ENCODE measurements around the gene C12orf60. TPM values are rescaled to one million over a fixed set of nuclear protein-coding genes. Genes with fewer than 3 reads are reported as not detected.
"Not testable (repeated sequence)": the region's sequence is repeated elsewhere in the genome, so short reads cannot be mapped to it uniquely, and the experiment has no call there.

Gene C12orf60, protein sequence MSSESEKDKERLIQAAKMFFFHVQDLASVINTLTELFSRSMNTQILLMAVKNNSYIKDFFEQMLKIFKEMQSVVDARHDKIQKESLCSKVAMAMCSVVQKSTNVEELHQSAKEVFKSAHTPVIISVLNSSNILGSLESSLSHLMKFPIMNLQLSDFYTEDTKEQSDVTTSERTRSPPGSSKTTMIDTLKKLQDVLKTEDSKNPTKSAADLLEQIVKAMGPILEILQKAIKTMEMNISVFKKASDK
- total RNA-seq, result under 1 TPM in 2 of 4 donors, not detected in 2; 0.31 to 0.83 TPM

DNA sequence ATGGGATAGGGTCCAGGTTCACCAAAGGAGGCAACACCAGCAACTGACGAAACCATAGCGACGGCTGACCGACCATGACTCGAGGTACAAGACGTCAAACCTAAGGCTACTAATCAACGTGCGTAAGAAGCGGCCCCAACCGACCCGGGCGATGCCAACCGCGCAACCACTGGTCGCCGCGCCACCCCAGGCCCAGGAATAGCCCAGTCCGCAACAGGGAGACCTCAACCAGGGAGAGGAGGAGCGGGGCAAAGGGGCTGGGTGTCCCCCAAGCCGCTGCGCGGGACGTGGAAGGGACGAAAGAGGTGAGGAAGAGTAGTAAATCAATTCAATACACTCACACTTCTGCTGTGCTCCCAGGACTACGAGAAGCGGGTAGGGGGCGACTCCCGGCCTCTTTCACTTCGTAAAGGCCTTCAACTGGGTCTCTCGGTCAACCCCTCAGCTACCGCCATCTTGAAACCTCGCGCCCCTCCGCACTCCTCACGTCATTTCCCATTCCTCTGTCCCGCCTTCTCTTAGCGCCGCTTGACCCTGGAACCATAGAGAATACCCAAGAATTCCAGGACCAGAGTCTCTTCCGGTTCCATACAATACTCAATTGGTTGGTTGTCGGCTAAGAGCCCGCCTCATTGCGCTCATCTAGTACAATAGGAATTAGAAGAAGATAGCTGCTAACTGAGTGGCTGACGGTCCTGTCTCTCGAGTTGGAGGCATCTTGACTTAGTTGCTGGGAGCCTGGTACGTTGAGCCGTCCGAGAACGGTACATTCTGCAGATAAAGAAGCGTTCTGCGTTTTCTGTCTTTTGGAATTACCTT lies at the start of gene C12orf60, which contains the start of gene WBP11:
Gene C12orf60, plus strand, starts transcription at position 660 of the 819 bp plus-strand sequence. CDS start 19,266 bp downstream, outside the sequence.
Gene WBP11, minus strand, starts transcription at position 468 of the 819 bp plus-strand sequence. CDS start 2,095 bp downstream, outside the sequence.
- peak within 1 kb of the TSS; percentile 91 for H3K4me3 ChIP-seq

DNA sequence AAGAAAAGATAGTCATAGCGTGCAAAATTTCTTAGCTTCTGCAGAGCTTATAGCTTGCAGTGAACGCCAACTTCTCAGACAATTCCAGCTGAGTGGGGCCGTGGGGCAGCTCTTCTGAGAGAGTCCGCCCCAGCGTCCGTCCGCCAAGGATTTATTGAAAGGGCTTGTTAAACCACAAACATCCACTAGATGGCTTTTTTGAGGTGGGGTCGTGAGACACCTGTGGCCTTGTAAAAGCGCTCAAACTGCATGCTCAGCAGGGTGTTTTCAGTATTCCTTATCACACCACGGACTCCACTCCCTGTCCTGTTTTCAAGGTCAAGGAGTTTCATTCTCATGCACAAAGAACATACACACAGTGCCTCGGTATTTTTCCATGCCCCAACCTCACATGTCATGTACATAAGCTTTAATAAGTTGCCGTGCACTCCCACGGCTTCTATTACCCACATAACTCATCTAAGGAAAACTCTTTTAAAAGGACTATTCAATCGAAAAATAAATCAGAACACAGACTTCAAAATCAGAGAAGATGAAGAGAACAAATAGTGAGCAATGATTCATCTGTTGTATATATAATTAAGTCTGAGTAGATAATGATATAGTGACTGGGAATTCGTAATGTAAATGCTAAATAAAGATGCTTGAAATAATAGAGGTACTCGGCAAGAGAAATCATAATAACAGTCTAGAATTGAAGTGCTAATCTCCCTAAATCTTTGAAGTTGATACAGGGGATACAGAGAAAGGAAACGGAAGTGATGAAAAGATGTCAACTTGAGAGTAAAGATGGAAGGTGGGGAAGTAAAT lies 46.9 kb upstream of the C12orf60 start:
- no peak for TF ChIP-seq POLR2AphosphoS5 (IDR thresholded peaks at IDR 0.05)
- Histone ChIP-seq H3K36me3 (peaks cover 8% of the 10 kb centered on the region), H3K4me1 (no peaks in the 10 kb centered on the region), H3K27me3 (no peaks in the 10 kb centered on the region), H3K27ac (no peak overlapping the region), H3K4me3 (no peak overlapping the region), H3K9me3 (no peaks in the 10 kb centered on the region)
- WGBS, result 55% methylated on average over 17 of the region's 17 CpGs
- no peak for DNase-seq (ENCODE audit: low spot score in 2 of 2)

More for the DNA sequence above, at the start of gene C12orf60, which contains the start of gene WBP11:
- DNase-seq (ENCODE audit: low spot score in 2 of 2), result peak; percentile 96 to 97
- peaks cover 7% of the 10 kb centered on the region for H3K36me3 ChIP-seq
- peaks cover 21% of the 10 kb centered on the region for H3K4me1 ChIP-seq
- TF ChIP-seq EP300 (IDR thresholded peaks at IDR 0.05), result no peak
- peak in 1 of 2 donors; percentile 43 for TF ChIP-seq POLR2A (IDR thresholded peaks at IDR 0.05)
- peak in 1 of 3 donors; percentile 49 for TF ChIP-seq POLR2AphosphoS5 (IDR thresholded peaks at IDR 0.05)
- TF ChIP-seq, protein P1, sequence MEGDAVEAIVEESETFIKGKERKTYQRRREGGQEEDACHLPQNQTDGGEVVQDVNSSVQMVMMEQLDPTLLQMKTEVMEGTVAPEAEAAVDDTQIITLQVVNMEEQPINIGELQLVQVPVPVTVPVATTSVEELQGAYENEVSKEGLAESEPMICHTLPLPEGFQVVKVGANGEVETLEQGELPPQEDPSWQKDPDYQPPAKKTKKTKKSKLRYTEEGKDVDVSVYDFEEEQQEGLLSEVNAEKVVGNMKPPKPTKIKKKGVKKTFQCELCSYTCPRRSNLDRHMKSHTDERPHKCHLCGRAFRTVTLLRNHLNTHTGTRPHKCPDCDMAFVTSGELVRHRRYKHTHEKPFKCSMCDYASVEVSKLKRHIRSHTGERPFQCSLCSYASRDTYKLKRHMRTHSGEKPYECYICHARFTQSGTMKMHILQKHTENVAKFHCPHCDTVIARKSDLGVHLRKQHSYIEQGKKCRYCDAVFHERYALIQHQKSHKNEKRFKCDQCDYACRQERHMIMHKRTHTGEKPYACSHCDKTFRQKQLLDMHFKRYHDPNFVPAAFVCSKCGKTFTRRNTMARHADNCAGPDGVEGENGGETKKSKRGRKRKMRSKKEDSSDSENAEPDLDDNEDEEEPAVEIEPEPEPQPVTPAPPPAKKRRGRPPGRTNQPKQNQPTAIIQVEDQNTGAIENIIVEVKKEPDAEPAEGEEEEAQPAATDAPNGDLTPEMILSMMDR (IDR thresholded peaks at IDR 0.05), result peak in 1 of 2 donors; percentile 5
- H3K27me3 ChIP-seq, result no peaks in the 10 kb centered on the region
- no peaks in the 10 kb centered on the region for H3K9me3 ChIP-seq
- H3K27ac ChIP-seq, result peak within 1 kb of the TSS; percentile 93
- under 1% methylated on average over 49 of the region's 50 CpGs for WGBS

DNA sequence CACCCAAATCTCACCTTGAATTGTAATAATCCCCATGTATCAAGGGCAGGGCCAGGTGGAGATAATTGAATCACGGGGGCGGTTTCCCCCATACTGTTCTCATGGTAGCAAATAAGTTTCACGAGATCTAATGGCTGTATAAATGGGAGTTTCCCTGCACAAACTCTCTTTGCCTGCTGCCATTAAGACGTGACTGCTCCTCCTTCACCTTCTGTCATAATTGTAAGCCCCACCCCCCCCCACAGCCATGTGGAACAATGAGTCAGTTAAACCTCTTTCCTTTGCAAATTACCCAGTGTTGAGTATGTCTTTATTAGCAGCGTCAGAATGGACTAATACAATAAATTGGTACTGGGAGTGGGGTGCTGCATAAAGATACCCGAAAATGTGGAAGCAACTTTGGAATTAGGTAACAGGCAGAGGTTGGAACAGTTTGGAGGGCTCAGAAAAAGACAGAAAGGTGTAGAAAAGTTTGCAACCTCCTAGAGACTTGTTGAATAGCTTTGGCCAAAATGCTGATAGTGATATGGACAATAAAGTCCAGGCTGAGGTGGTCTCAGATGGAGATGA lies 43.7 kb upstream of the C12orf60 start:
- 77% methylated on average over 6 of the region's 6 CpGs for WGBS
- H3K36me3 ChIP-seq, result peaks cover 11% of the 10 kb centered on the region
- DNase-seq (ENCODE audit: low spot score in 2 of 2); H3K27me3 ChIP-seq; H3K9me3 ChIP-seq; H3K27ac ChIP-seq; H3K4me3 ChIP-seq; H3K4me1 ChIP-seq: not testable (repeated sequence)

DNA sequence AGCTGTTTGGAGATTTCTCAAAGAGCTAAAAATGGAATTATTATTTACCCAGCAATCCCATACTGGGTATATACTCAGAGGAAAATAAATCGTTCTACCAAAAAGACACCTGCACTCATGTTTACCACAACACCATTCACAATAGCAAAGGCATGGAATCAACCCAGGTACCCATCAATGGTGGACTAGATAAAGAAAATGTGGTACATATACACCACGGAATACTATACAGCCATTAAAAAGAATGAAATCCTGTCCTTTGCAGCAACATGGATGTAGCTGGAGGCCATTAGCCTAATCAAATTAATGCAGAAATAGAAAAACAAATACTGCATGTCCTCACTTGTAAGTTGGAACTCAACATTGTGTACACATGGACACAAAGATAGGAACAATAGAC lies 38.1 kb upstream of the C12orf60 start:
- peaks cover 11% of the 10 kb centered on the region for H3K36me3 ChIP-seq
- H3K4me3 ChIP-seq, result no peak overlapping the region
- DNase-seq (ENCODE audit: low spot score in 2 of 2), result no peak
- no peaks in the 10 kb centered on the region for H3K9me3 ChIP-seq
- H3K27ac ChIP-seq, result no peak overlapping the region
- no peaks in the 10 kb centered on the region for H3K27me3 ChIP-seq
- TF ChIP-seq, protein P1 (IDR thresholded peaks at IDR 0.05), result no peak
- TF ChIP-seq EP300 (IDR thresholded peaks at IDR 0.05), result no peak
- 93% methylated on average over 2 of the region's 2 CpGs for WGBS
- peaks cover 19% of the 10 kb centered on the region for H3K4me1 ChIP-seq

DNA sequence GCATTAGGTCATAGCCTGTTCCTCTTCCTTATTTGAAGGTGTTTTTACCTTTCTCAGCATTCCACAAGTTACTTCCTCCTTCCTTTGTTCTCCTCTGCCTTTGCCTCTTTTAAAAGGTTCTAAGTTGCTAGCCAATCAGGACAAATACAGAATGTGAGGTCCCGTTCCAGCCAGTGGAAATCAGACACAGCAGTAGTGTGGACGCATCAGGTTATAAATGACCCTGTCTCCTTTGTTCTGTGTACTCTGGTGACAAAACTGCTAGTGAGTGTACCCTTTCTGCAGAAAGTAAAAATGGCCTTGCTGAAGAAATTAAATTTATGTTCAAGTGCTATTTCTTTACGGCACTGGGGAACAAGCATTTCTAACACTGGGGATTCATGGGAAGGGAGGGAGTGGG lies 37.5 kb upstream of the C12orf60 start:
- H3K27ac ChIP-seq; DNase-seq (ENCODE audit: low spot score in 2 of 2); H3K9me3 ChIP-seq; H3K36me3 ChIP-seq; H3K27me3 ChIP-seq; H3K4me3 ChIP-seq: not testable (repeated sequence)
- peaks cover 19% of the 10 kb centered on the region for H3K4me1 ChIP-seq
- WGBS, result 96% methylated on average over 3 of the region's 3 CpGs

DNA sequence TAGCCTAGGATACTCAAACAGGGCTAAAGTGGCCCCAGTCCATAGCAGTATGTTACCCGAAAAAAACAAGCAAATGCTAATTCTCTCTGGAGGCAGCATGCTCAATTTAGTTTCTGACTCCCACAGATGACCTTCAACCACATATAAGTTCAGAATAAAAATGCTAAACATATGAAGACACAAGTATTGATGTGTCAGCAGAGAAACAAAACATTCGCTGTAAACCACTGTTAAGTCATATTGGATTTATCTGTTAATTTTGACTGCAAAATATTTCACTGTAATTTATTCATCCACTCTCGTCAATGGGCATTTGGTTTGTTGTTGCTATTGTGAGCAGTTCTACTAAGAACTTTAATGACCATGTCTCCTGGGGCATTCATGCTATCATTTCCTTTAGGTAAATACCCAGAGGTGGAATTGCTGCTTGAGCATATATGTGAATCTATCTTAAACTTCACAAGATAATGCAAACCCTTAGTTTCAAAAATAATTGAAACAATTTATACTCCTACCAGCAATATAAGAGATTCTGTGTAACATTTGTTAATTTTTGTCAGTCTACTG lies 36.7 kb upstream of the C12orf60 start:
- H3K27me3 ChIP-seq, result no peaks in the 10 kb centered on the region
- H3K4me3 ChIP-seq, result no peak overlapping the region
- no peak overlapping the region for H3K27ac ChIP-seq
- no peaks in the 10 kb centered on the region for H3K9me3 ChIP-seq
- peaks cover 26% of the 10 kb centered on the region for H3K4me1 ChIP-seq
- TF ChIP-seq POLR2AphosphoS5 (IDR thresholded peaks at IDR 0.05), result no peak
- TF ChIP-seq POLR2A (IDR thresholded peaks at IDR 0.05), result no peak
- no peak for TF ChIP-seq EP300 (IDR thresholded peaks at IDR 0.05)
- TF ChIP-seq, protein P1 (IDR thresholded peaks at IDR 0.05), result no peak
- no peak for DNase-seq (ENCODE audit: low spot score in 2 of 2)
- peaks cover under 1% of the 10 kb centered on the region for H3K36me3 ChIP-seq
- 85% methylated on average over 3 of the region's 3 CpGs for WGBS

All from suprapubic skin (tissue), 4 donors.